DND-41 (cell line): ENCODE data around the gene HIVEP1.

Experiments used
- ATAC-seq: fragments of 200-7000 bp; cut with Tn5 transposase; 3 replicates; pipeline ENCODE4 v1.9.1; 2021; ENCODE audit warnings: low read depth; ENCODE audit not compliant: insufficient read depth
- DNase-seq: peaks from one replicate; pipeline ENCODE4 v3.0.0-alpha.2; 2020
- H2AFZ ChIP-seq: 2 replicates; pipeline ENCODE4 v1.6.0; 2012; ENCODE audit warnings: low read depth, low read length
- H3K27ac ChIP-seq: 2 replicates; pipeline ENCODE4 v1.5.1; 2012; ENCODE audit warnings: low read length, inconsistent platforms
- H3K27me3 ChIP-seq: fragments of 200-600 bp; sonication (generic); 2 replicates; pipeline ENCODE4 v1.6.0; 2012; ENCODE audit warnings: low read length, mild to moderate bottlenecking, inconsistent platforms; ENCODE audit not compliant: insufficient read depth, poor library complexity
- H3K36me3 ChIP-seq: 2 replicates; pipeline ENCODE4 v1.5.1; 2012; ENCODE audit warnings: low read length, inconsistent platforms; ENCODE audit not compliant: insufficient read depth
- H3K4me1 ChIP-seq: 2 replicates; pipeline ENCODE4 v1.5.1; 2012; ENCODE audit warnings: mild to moderate bottlenecking, low read length; ENCODE audit not compliant: insufficient read depth
- H3K4me2 ChIP-seq: 2 replicates; pipeline ENCODE4 v1.6.0; 2012; ENCODE audit warnings: mild to moderate bottlenecking, moderate library complexity, low read length, inconsistent platforms; ENCODE audit not compliant: insufficient read depth
- H3K4me3 ChIP-seq, 2 experiments: fragments of 200-600 bp in 1 of 2; shearing (Covaris generic) in 1 of 2; 2 replicates each; pipeline ENCODE4 v1.5.1; 2012 to 2016; ENCODE audit warnings: inconsistent platforms in 2 of 2, low read length in 2 of 2, mild to moderate bottlenecking in 2 of 2, low read depth in 1 of 2, moderate library complexity in 1 of 2
- H3K79me2 ChIP-seq: 2 replicates; pipeline ENCODE4 v1.6.0; 2012; ENCODE audit warnings: low read length, inconsistent platforms; ENCODE audit not compliant: insufficient read depth
- H3K9ac ChIP-seq: 2 replicates; pipeline ENCODE4 v1.6.0; 2012; ENCODE audit warnings: low read depth, mild to moderate bottlenecking, inconsistent platforms, low read length, moderate library complexity
- H3K9me3 ChIP-seq: 2 replicates; pipeline ENCODE4 v1.5.1; 2012; ENCODE audit warnings: low read length, moderate library complexity, mild to moderate bottlenecking, inconsistent platforms; ENCODE audit not compliant: insufficient read depth, severe bottlenecking
- H4K20me1 ChIP-seq: 2 replicates; pipeline ENCODE4 v1.6.0; 2012; ENCODE audit warnings: low read length; ENCODE audit not compliant: insufficient read depth
- CTCF ChIP-seq: IDR thresholded peaks from 2 replicates; pipeline ENCODE4 v1.5.1; 2012; ENCODE audit warnings: borderline replicate concordance, low read length, moderate library complexity, mild to moderate bottlenecking; ENCODE audit not compliant: poor library complexity, severe bottlenecking; ENCODE audit errors: extremely low read depth
- EZH2 ChIP-seq: IDR thresholded peaks from 3 replicates; pipeline ENCODE4 v1.6.1; 2012; ENCODE audit warnings: borderline replicate concordance, low read depth, mild to moderate bottlenecking, moderate library complexity, low read length, inconsistent platforms; ENCODE audit not compliant: severe bottlenecking

Gene HIVEP1

GRCh38 chr6:12048609-12049008 is 36.5 kb downstream of the HIVEP1 start:
- TF ChIP-seq CTCF (no peak), EZH2 (no peak)
- H3K4me1 ChIP-seq: no peaks in the 10 kb centered on the region
- DNase-seq: no peak
- no peaks in the 10 kb centered on the region for H4K20me1 ChIP-seq
- no peak overlapping the region for H3K4me3 ChIP-seq
- no peak overlapping the region for H3K27ac ChIP-seq
- no peak overlapping the region for H2AFZ ChIP-seq
- H3K27me3 ChIP-seq: no peaks in the 10 kb centered on the region
- ATAC-seq: no peak
- H3K4me2 ChIP-seq: no peak overlapping the region
- no peak overlapping the region for H3K9ac ChIP-seq
- no peaks in the 10 kb centered on the region for H3K9me3 ChIP-seq
- H3K79me2 ChIP-seq: no peaks in the 10 kb centered on the region
- H3K36me3 ChIP-seq: no peaks in the 10 kb centered on the region

GRCh38 chr6:12049165-12049564 is 37.1 kb downstream of the HIVEP1 start:
- Histone ChIP-seq H4K20me1 (no peaks in the 10 kb centered on the region), H3K4me3 (no peak overlapping the region), H3K79me2 (no peaks in the 10 kb centered on the region), H3K9ac (no peak overlapping the region), H3K4me2 (no peak overlapping the region), H3K36me3 (no peaks in the 10 kb centered on the region), H3K27ac (no peak overlapping the region), H3K9me3 (no peaks in the 10 kb centered on the region), H3K27me3 (no peaks in the 10 kb centered on the region), H3K4me1 (no peaks in the 10 kb centered on the region), H2AFZ (no peak overlapping the region)
- TF ChIP-seq CTCF (no peak), EZH2 (no peak)
- ATAC-seq: no peak
- DNase-seq: no peak

GRCh38 chr6:12051861-12052368 is 39.8 kb downstream of the HIVEP1 start:
- no peaks in the 10 kb centered on the region for H3K4me1 ChIP-seq
- TF ChIP-seq CTCF (no peak), EZH2 (no peak)
- no peak overlapping the region for H3K4me2 ChIP-seq
- ATAC-seq (peak; percentile 62; the same call in 1 of the 3 replicates), DNase-seq (no peak)
- H3K9ac ChIP-seq: no peak overlapping the region
- H3K79me2 ChIP-seq: no peaks in the 10 kb centered on the region
- H3K4me3 ChIP-seq: no peak overlapping the region
- no peaks in the 10 kb centered on the region for H3K9me3 ChIP-seq
- H4K20me1 ChIP-seq: no peaks in the 10 kb centered on the region
- H2AFZ ChIP-seq: no peak overlapping the region
- H3K36me3 ChIP-seq: no peaks in the 10 kb centered on the region
- H3K27ac ChIP-seq: no peak overlapping the region
- H3K27me3 ChIP-seq: no peaks in the 10 kb centered on the region
